Suprapubic skin (tissue), 4 donors: ENCODE measurements around the gene ATG2B. TPM values are rescaled to one million over a fixed set of nuclear protein-coding genes. Genes with fewer than 3 reads are reported as not detected.

ENCODE experiments used
- DNase-seq, 2 donors: peaks; one replicate each; pipeline ENCODE4 v3.0.0-alpha.2; 2019; ENCODE audit warnings: low spot score in 2 of 2
- H3K27ac ChIP-seq: fragments of 200-600 bp; sonication (generic); one replicate; pipeline ENCODE4 v1.5.1; 2019
- H3K27me3 ChIP-seq: fragments of 200-600 bp; sonication (generic); one replicate; pipeline ENCODE4 v1.5.1; 2019
- H3K36me3 ChIP-seq: fragments of 200-600 bp; sonication (generic); one replicate; pipeline ENCODE4 v1.5.1; 2019
- H3K4me1 ChIP-seq: fragments of 200-600 bp; sonication (generic); one replicate; pipeline ENCODE4 v1.5.1; 2019
- H3K4me3 ChIP-seq: fragments of 200-600 bp; sonication (generic); one replicate; pipeline ENCODE4 v1.5.1; 2019; ENCODE audit warnings: mild to moderate bottlenecking
- H3K9me3 ChIP-seq: fragments of 200-600 bp; sonication (generic); one replicate; pipeline ENCODE4 v1.5.1; 2019
- CTCF ChIP-seq, 2 donors: fragments of 200-600 bp in 1 of 2; fragments of 450-650 bp in 1 of 2; sonication (generic) in 1 of 2; IDR thresholded peaks; one replicate each; pipeline ENCODE4 v1.5.1; 2016 to 2019; ENCODE audit warnings: antibody characterized with exemption in 2 of 2, mild to moderate bottlenecking in 1 of 2, moderate library complexity in 1 of 2
- EP300 ChIP-seq: sonication (generic); formaldehyde crosslinking; IDR thresholded peaks from one replicate; pipeline ENCODE4 v1.6.1; 2017; ENCODE audit warnings: antibody characterized with exemption
- POLR2A ChIP-seq, 2 donors: fragments of 450-650 bp; IDR thresholded peaks; one replicate each; pipeline ENCODE4 v1.6.1; 2017; ENCODE audit warnings: antibody characterized with exemption in 2 of 2, mild to moderate bottlenecking in 2 of 2, moderate library complexity in 2 of 2
- POLR2AphosphoS5 ChIP-seq, 3 donors: sonication (generic); formaldehyde crosslinking; IDR thresholded peaks; one replicate each; pipeline ENCODE4 v1.6.1; 2017; ENCODE audit warnings: antibody characterized with exemption in 3 of 3
- WGBS: methylation state at CpG from one replicate; pipeline ENCODE4 v1.1.5; 2018; 5-methylcytosine and 5-hydroxymethylcytosine counted together
- total RNA-seq, 4 donors: library from RNA; depleted of rRNA; stranded (reverse); fragments of >200 nt; gene quantifications; one replicate each; pipeline ENCODE4 v1.1.0, GENCODE V29; 2016

The ATG2B gene
- total RNA-seq, 4 donors from 2014 or later: 24.6 to 103 (median 42.8) TPM

GRCh38 chr14:96310906-96311305 is 52.2 kb downstream of the ATG2B start:
- no peak overlapping the region for H3K4me3 ChIP-seq
- 90% methylated on average over 6 of the region's 6 CpGs for WGBS
- peaks cover 92% of the 10 kb centered on the region for H3K36me3 ChIP-seq
- H3K27me3 ChIP-seq: no peaks in the 10 kb centered on the region
- H3K4me1 ChIP-seq: no peaks in the 10 kb centered on the region
- H3K9me3 ChIP-seq: no peaks in the 10 kb centered on the region
- DNase-seq: no peak
- no peak overlapping the region for H3K27ac ChIP-seq
- TF ChIP-seq POLR2AphosphoS5 (IDR thresholded peaks at IDR 0.05): no peak
- no peak for TF ChIP-seq CTCF (IDR thresholded peaks at IDR 0.05)
- no peak for TF ChIP-seq EP300
- TF ChIP-seq POLR2A (IDR thresholded peaks at IDR 0.05): no peak

- DNase-seq: no peak
- WGBS: 72% methylated on average over 5 of the region's 5 CpGs
- Histone ChIP-seq H3K9me3 (no peaks in the 10 kb centered on the region), H3K27me3 (no peaks in the 10 kb centered on the region), H3K27ac (no peak overlapping the region), H3K4me1 (no peaks in the 10 kb centered on the region), H3K36me3 (peaks cover 91% of the 10 kb centered on the region), H3K4me3 (no peak overlapping the region)
- TF ChIP-seq CTCF (IDR thresholded peaks at IDR 0.05) (no peak), POLR2AphosphoS5 (IDR thresholded peaks at IDR 0.05) (no peak), EP300 (no peak), POLR2A (IDR thresholded peaks at IDR 0.05) (no peak)
These were observed 53.2 kb downstream of the ATG2B start for GRCh38 chr14:96309896-96310330.

GRCh38 chr14:96309133-96309895 is 53.8 kb downstream of the ATG2B start:
- Histone ChIP-seq H3K9me3 (no peaks in the 10 kb centered on the region), H3K27ac (no peak overlapping the region), H3K4me1 (no peaks in the 10 kb centered on the region), H3K27me3 (no peaks in the 10 kb centered on the region), H3K36me3 (peaks cover 91% of the 10 kb centered on the region), H3K4me3 (no peak overlapping the region)
- 96% methylated on average over 8 of the region's 8 CpGs for WGBS
- DNase-seq: no peak
- no peak for TF ChIP-seq EP300
- no peak for TF ChIP-seq POLR2A (IDR thresholded peaks at IDR 0.05)
- no peak for TF ChIP-seq POLR2AphosphoS5 (IDR thresholded peaks at IDR 0.05)
- TF ChIP-seq CTCF (IDR thresholded peaks at IDR 0.05): no peak

GRCh38 chr14:96307434-96307833 is 55.7 kb downstream of the ATG2B start:
- TF ChIP-seq POLR2AphosphoS5 (IDR thresholded peaks at IDR 0.05) (no peak), EP300 (no peak), POLR2A (IDR thresholded peaks at IDR 0.05) (no peak), CTCF (IDR thresholded peaks at IDR 0.05) (no peak)
- Histone ChIP-seq H3K4me3 (no peak overlapping the region), H3K27me3 (no peaks in the 10 kb centered on the region), H3K9me3 (no peaks in the 10 kb centered on the region), H3K4me1 (no peaks in the 10 kb centered on the region), H3K36me3 (peaks cover 91% of the 10 kb centered on the region), H3K27ac (no peak overlapping the region)
- 90% methylated on average over 4 of the region's 4 CpGs for WGBS
- DNase-seq: no peak

GRCh38 chr14:96304956-96305355 is 58.2 kb downstream of the ATG2B start:
- WGBS: 89% methylated on average over 9 of the region's 9 CpGs
- no peaks in the 10 kb centered on the region for H3K4me1 ChIP-seq
- H3K4me3 ChIP-seq: no peak overlapping the region
- TF ChIP-seq POLR2AphosphoS5 (IDR thresholded peaks at IDR 0.05) (no peak), POLR2A (IDR thresholded peaks at IDR 0.05) (no peak), CTCF (IDR thresholded peaks at IDR 0.05) (no peak), EP300 (no peak)
- DNase-seq: no peak
- no peaks in the 10 kb centered on the region for H3K9me3 ChIP-seq
- no peak overlapping the region for H3K27ac ChIP-seq
- H3K36me3 ChIP-seq: peaks cover 80% of the 10 kb centered on the region
- no peaks in the 10 kb centered on the region for H3K27me3 ChIP-seq
